ENCODE results near the gene DDC.
"Not testable (repeated sequence)": the region's sequence is repeated elsewhere in the genome, so short reads cannot be mapped to it uniquely, and the experiment has no call there.

The DDC gene

GRCh38 chr7:50488379-50488778, 76.8 kb downstream of the DDC start:
- no peak for DNase-seq (ENCODE audit: low read depth in 2 of 2)

GRCh38 chr7:50486512-50486911, 78.7 kb downstream of the DDC start:
- DNase-seq (ENCODE audit: low read depth in 2 of 2): no peak

DNA sequence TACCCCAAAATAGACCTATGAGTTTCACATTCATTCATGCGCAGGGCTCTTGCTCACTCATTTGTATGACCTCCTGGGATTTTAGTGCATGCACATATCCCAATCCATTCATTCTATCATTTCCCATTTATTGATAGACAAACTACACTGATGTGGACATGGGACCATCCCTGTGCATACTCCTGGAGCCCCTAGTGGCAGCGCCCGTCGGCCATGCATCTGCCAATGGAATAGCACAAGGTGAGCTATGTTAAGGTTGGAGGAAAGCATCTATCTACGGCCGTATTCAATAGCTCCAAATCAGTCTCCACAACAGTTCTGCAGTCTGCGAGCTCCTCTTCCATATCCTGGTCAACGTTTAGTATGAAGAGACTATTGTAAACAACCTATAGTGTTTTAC, 83.3 kb downstream of the DDC start:
- DNase-seq (ENCODE audit: low read depth in 2 of 2): no peak

DNA sequence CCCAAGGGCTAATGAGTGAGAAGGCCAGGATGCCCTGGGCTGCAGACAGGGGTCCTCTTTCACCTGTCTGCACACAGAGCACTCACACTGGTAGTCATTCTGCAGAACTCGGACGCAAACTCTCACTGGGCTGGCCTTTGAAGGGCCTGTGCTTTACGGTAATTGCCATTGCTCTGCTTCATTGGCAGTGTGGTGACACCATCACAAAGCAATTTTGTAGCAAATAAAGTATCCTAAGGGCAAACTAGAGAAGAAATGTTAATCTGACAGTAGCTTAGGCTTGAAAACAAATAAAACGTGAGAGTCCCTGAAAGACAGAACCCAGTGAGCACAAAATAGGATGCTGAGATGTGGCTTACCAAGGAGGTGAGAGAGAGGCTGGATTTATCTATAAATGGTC, 84.4 kb downstream of the DDC start:
- no peak for DNase-seq (ENCODE audit: low read depth in 2 of 2)

DNA sequence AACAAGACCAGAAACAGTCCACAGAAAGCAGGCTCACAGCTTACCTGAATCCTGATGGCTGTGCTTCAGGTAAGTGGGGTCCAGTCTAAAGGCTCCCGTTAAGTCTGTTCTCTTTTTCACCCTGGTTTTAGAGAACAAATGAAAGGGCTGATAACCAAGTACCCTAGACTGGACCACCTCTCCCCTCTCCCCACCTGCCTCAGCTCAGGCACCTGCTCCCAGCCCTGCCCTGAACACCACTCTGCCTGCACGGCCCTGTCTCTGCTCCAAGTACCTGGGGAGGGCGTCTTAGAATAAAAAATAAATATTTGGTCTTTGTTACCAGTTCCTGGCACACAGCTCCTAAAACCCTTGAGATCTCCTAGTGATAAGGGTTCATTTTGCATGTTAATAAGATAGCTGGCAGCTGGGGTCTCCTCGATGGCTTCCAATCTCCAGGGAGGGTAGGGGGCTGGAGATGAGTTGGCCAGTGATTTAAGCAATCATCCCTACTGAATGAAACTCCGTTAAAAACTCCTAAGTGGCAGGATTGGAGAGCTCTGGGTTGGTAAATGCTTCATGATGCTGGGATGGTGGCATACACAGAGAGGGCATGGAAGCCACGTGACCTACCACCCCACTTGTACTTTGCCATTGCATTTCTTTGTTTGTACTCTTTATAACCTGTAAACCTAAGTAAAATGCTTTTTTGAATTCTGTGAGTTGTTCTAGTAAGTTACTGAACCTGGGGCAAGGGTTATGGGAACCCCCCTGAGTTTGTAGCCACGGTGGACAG, 85.3 kb downstream of the DDC start:
- DNase-seq (ENCODE audit: low read depth in 2 of 2): no peak

DNA sequence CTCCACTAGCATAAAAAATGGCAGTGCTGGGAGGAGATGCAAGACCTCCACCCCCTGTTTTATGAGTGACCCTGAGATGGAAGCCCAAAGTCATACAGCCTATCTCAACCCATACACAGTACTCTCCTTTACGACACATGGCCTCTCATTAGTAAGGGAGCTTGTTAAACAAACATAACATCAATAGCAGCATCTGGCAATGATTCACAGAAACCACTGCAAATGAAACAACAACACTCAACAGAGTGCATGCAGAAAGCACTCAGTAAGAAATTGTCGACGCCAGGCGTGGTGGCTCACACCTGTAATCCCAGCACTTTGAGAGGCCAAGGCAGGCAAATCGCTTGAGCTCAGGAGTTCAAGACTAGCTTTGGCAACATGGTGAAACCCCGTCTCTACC, 87.6 kb downstream of the DDC start:
- DNase-seq (ENCODE audit: low read depth in 2 of 2): no peak

DNA sequence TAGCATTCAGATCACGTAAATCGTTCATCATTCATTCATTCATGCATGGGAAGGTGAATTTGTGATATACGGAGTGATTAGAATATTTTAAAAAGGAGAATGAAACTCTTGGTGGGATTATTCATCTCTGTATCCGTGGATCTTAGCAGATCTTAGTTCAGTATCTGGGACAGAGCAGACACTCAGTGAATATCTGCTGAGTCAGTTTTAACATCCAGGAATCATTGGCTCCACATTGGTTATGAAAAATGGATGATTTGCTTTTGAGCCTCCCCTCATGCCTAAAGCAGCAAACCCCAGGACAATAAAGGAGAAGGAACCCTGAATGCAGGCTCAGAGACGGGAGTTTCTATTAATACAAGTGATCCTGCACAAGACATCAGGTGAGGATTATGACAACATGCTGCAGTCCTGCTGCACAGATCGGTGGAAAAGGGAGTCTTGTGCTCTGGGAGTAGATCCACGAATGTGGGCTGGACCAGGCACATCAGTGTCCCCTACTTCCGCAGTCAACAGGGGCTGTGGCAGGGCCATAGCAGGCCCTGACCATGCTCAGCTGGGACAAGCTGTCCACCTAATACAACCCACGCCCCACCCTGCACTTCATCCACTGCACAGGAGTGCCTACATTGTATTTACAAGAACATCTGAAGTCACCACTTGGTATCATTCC, 88.1 kb downstream of the DDC start:
- no peak for DNase-seq (ENCODE audit: low read depth in 2 of 2)

DNA sequence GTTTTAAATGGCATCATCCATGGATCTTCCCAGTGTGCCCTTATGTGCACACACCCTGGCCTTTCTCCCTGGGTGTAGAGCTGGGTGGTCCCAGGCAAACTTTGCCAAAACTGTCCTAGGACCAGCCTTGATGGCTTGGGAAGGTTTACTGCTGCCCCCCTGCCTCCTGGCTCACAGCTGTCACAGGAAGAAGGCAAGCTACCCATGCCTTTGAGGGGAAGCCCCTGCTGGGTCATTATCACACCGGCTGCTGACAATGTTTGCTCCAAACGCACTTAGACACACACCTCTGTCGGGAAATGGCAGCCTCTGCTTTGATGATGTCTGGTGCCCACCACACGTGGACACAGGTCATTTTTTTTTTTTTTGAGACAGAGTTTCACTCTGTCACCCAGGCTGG, 89.9 kb downstream of the DDC start:
- DNase-seq (ENCODE audit: low read depth in 2 of 2): no peak

DNA sequence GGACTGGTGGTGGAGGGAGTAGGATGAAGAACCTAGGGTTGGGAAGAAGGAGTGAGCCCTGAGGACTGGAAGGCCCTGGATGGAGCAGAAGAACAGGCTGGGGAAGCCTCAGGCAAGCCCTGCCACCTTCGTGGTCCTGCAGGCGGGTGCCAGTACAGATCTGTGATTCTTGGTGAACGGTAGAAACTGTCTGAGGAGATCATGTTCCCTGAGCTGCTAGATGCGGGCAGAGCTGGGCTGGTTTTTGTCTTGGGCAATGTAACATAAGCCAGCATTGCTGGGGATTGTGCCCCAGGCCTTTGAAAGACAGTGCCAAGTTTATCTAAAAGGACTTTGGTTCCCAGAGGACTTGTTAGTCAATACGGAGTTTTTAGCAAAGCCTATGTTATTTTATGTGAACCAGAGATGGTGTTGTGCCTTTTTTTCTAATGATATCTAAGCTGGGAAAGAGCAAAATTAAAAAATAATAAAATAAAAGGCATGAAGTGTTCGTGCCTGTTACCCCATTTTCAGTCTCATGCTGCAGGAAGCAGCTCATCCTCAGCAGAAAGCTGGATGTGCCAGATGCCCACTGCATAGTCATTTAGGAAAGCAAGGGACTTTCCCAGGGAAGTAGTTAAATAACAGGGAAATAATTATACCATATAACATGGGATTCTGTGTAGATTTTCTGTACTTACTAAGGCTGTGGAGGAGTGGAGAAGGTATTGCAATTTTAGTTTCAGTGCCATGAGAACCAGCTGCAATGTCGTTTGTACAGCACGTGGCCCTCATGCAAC, 90.6 kb downstream of the DDC start:
- no peak for DNase-seq (ENCODE audit: low read depth in 2 of 2)

DNA sequence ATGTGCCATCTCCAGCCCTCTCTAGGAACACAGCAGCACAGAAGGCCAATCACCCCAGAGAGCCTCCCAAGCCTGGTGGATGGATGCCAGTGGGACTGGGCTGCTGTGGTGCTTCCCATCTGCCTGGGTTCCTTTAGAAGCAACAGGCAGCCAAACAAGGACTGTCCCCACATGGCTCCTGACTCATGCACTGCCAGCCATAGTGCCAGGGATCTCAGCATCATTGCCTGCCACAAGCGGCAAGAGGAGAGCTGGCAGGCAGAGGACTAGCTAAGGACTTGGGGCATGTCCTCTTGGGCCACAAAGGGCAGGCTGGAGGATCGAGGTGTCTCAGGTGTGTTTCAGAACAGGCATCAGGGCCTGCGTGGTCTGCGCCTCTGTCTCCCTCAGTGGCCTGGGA, 91.7 kb downstream of the DDC start:
- no peak for DNase-seq (ENCODE audit: low read depth in 2 of 2)

DNA sequence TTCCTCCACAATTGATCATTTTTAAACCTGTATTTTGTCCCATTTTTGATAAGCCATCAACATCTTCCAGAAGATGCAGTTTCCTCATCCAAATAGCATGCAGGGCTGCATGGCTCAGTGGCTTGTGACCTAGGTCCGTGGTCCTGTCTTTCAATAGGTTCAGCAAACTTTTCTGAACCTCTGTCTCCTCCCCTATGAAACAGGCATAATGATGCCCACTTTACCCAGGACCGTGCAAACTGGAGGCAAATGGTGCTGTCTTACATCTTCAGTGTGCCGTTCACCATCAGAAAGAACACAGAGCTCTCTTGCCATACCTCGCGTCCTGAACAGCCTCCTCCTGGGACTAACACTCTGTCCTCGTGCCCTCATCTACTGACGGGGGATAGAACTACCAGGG, 92.8 kb downstream of the DDC start:
- no peak for DNase-seq (ENCODE audit: low read depth in 2 of 2)

GRCh38 chr7:50471970-50472369, 93.2 kb downstream of the DDC start:
- DNase-seq (ENCODE audit: low read depth in 2 of 2): no peak

DNA sequence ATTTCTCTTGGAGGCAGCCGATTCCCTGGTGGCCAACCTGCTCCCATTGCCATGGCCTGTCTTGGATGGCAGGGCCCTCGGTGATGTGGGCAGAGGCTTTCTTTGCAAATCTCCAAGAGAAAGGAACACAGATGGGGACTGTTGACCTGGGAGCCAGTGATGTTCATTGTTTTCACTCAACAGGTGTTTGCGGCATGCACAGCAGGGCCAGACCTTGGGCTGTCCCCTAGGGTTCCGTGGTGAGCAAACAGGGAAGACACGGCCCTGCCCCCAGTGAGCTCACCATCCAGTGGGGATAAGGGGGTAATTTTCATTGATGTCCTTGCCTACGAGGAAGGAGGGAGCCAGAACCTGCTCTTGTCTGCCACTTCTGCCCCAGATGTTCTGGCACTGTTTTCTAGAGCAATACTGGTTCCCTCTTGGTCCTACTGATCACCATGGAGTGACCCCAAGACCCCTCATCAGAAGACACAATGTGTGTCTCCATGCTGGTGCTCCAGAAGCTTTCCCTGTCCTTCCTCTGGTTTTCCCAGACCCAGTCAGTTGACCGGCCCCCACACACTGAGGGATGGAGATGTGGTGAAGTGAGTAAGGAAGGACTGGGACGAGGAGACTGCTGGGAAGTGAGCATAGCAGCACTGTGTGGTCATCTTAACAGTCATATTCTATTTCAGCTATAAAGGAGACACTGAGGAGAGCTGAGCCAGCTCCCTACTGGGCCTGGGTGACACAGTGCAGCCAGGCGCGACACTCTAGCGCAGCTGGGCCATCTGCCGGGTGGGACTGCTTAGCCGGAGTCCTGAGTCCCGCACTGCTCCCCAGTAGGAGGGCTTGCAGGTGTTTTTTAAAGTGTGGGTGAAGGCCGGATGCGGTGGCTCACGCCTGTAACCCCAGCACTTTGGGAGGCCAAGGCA, 94.7 kb downstream of the DDC start:
- DNase-seq (ENCODE audit: low read depth in 2 of 2): no peak

DNA sequence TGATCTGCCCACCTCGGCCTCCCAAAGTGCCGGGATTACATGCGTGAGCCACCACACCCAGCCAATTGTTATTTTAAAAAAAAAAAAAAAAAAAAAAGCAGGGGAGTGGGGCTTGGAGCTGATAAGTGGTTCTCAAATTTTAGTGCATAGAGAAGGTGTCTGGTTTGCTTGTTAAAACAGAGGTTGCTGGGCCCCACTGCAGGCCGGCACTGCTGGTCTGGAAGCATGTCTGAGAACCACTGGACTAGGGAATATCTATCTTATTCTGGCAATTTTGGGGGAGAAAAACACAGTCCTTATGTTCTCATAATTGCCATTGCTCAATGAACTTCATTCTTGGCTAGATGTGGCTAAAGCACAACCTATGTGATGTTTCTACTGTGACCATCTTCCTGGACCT, 96.0 kb downstream of the DDC start:
- no peak for DNase-seq (ENCODE audit: low read depth in 2 of 2)

DNA sequence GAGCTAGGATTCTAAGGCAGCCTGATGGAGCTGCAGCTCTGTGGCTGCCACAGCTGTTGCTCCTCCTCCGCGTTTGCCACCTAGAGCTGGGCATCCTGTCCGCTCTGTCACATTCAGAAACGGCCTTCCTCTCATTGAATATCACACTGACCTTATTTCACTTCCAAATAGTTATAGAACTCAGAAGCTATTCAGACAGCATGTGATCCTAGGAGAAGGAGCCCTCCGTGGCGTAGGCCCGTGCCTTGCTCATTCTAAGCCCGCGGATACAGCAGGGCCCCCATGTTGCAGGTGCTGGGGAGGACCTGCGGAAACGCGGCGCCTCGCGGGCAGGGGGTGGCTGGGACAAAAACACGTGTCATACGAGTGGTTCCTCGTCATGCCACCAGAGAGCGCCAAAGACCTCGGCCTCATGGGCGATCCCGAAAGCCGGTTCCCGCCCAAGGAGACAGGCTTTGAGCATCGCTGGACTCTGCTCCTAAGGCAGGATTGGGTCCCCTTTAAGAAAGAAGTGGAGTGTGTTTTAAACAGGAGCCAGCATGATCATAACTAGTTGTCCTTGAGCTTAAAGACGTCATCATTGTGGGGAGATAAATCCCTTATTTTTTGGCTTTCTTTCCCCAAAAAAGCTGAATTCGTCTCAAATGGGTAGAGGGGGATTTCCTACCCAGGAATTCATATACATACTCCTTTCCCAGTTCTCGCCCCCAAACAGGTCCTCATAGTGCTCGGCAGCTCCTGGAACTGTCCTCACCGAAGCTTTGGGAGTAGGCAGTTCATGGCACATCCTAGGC, 97.2 kb downstream of the DDC start:
- peak; percentile 72 to 80 for DNase-seq (ENCODE audit: low read depth in 2 of 2)

DNA sequence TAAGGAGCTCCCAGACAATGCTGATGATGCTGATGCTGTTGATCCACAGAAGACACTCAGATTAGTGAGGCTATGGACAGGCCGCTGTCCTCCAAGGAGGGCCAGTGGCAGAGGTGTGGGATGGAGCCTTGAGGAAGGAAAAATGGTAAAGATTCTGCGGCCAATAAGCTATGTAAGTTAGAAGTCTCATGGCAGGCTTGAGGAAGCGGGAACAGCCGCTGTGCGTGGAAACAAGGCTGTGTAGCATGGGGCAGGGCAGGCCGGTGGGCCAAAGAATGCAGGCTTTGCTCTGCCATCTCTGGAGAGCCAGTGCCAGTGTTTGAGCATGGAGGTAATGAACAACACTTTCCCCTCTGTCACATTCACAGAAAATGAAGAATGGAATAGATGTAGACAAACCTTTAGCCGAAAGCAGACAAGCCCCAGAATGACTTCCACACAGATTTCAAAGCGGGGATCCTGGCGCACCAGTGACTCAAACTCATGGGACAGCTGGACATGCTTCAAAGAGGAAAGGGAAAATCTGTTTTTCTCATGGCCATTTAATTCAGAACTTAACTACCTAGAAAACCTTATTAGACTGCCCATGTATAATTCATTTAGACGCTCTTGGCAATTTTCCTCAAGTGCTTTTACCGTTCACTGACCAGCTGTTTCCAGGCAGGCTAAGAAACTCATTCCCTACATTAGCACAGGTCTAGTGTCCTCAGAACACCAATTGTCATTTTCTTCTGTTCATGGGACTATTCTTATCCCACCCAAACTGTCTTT, 98.2 kb downstream of the DDC start:
- DNase-seq (ENCODE audit: low read depth in 2 of 2): no peak

DNA sequence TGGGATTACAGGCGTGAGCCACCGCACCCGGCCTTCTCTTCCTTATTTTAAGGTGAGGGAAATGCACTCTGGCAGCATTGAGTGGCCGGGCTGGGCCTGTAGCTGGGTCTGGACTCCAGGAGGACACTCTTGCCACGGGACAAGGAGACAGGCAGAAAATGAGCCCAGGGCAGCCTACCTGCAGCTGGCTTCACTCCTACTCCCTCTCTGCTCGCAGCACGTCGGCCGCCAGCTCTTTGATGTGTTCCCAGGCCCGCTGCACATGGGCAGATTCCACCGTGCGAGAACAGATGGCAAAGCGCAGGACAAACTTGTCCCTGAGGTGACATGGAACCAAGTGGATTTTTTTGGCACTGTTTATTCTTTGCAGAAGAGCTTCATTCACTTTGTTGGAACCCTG, 102.2 kb downstream of the DDC start:
- DNase-seq (ENCODE audit: low read depth in 2 of 2): no peak

GRCh38 chr7:50462361-50462760, 102.8 kb downstream of the DDC start:
- DNase-seq (ENCODE audit: low read depth in 2 of 2): no peak

DNA sequence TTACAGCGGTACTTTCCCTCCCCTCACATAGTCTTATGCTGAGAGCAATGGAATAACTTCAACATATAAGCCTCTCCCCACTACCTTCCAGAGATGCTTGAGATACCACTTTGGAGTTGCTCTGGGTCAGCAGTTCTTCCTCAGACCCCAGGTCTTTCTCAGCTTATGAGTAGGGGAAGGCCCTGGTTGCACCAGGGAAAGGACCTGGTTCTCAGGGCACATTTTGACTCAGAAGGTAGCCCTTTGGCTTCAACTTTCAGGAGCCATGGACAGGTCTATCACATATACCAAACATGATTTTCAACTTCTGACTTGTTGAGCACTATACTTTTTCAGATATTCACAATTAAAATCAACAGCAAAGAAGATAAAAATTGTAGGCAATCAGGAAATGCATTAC, 103.5 kb downstream of the DDC start:
- no peak for DNase-seq (ENCODE audit: low read depth in 2 of 2)

DNA sequence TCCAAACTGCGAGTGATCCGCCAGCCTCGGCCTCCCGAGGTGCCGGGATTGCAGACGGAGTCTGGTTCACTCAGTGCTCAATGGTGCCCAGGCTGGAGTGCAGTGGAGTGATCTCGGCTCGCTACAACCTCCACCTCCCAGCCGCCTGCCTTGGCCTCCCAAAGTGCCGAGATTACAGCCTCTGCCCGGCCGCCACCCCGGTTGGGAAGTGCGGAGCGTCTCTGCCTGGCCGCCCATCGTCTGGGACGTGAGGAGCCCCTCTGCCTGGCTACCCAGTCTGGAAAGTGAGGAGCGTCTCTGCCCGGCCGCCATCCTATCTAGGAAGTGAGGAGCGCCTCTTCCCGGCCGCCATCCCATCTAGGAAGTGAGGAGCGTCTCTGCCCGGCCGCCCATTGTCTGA, 106.0 kb downstream of the DDC start:
- not testable (repeated sequence) for DNase-seq (ENCODE audit: low read depth in 2 of 2)
